Karpas-422 (cell line): ENCODE data around the gene CCSER1. TPM values are rescaled to one million over a fixed set of nuclear protein-coding genes. Genes with fewer than 3 reads are reported as not detected.
"Not testable (repeated sequence)": the region's sequence is repeated elsewhere in the genome, so short reads cannot be mapped to it uniquely, and the experiment has no call there.

Source experiments
- DNase-seq: peaks from one replicate; pipeline ENCODE4 v3.0.0-alpha.2; 2015
- H2AFZ ChIP-seq: fragments of 200-600 bp; sonication (generic); 2 replicates; pipeline ENCODE4 v1.6.1; 2014; ENCODE audit warnings: antibody characterized with exemption, low read length, mixed read lengths
- H3K27ac ChIP-seq: fragments of 200-600 bp; sonication (generic); 2 replicates; pipeline ENCODE4 v1.5.1; 2014; ENCODE audit warnings: mild to moderate bottlenecking, low read length, moderate library complexity
- H3K27me3 ChIP-seq: fragments of 200-600 bp; sonication (generic); 2 replicates; pipeline ENCODE4 v1.6.1; 2014; ENCODE audit warnings: low read length, mixed read lengths
- H3K36me3 ChIP-seq: fragments of 200-600 bp; sonication (generic); 2 replicates; pipeline ENCODE4 v1.6.1; 2014; ENCODE audit warnings: low read length, mixed read lengths; ENCODE audit not compliant: insufficient read depth
- H3K4me1 ChIP-seq: fragments of 200-600 bp; sonication (generic); 2 replicates; pipeline ENCODE4 v1.6.1; 2014; ENCODE audit warnings: mild to moderate bottlenecking, low read length, mixed read lengths
- H3K4me2 ChIP-seq: fragments of 200-600 bp; sonication (generic); 2 replicates; pipeline ENCODE4 v1.6.1; 2014; ENCODE audit warnings: low read length, low read depth, mild to moderate bottlenecking; ENCODE audit not compliant: poor library complexity, severe bottlenecking
- H3K4me3 ChIP-seq: fragments of 200-600 bp; sonication (generic); 2 replicates; pipeline ENCODE4 v1.5.1; 2014; ENCODE audit warnings: mild to moderate bottlenecking, antibody characterized with exemption, low read length, mixed read lengths
- H3K79me2 ChIP-seq: fragments of 200-600 bp; sonication (generic); 2 replicates; pipeline ENCODE4 v1.6.1; 2014; ENCODE audit warnings: mild to moderate bottlenecking, low read length, mixed read lengths
- H3K9ac ChIP-seq: fragments of 200-600 bp; sonication (generic); 2 replicates; pipeline ENCODE4 v1.6.0; 2014; ENCODE audit warnings: low read length
- H3K9me2 ChIP-seq: fragments of 200-600 bp; sonication (generic), shearing (Covaris generic); replicated peaks from 2 replicates; pipeline ENCODE4 v1.6.0; 2014; ENCODE audit warnings: mild to moderate bottlenecking, low read length, moderate library complexity; ENCODE audit not compliant: insufficient read depth
- H3K9me3 ChIP-seq: fragments of 300-700, 200-600 bp; sonication (generic); 2 replicates; pipeline ENCODE4 v1.6.1; 2014; ENCODE audit warnings: low read length, mixed read lengths
- H4K20me1 ChIP-seq: fragments of 200-600 bp; sonication (generic); 2 replicates; pipeline ENCODE4 v1.6.1; 2014; ENCODE audit warnings: mild to moderate bottlenecking, antibody characterized with exemption, low read length, low read depth; ENCODE audit not compliant: insufficient read depth
- total RNA-seq: library from RNA; depleted of rRNA; stranded (reverse); fragments of >200 nt; shearing (Covaris generic); gene quantifications from 2 replicates; pipeline ENCODE4 v1.2.3, GENCODE V29; 2014; ENCODE audit warnings: low replicate concordance

CCSER1 gene
- total RNA-seq, 1 experiment from 2014 or later = 3.6 TPM

GRCh38 chr4:90824266-90825150, 697.3 kb downstream of the CCSER1 start:
- no peak overlapping the region for H3K27ac ChIP-seq
- no peak overlapping the region for H3K4me3 ChIP-seq
- no peaks in the 10 kb centered on the region for H3K27me3 ChIP-seq
- no peak for DNase-seq
- H3K4me1 ChIP-seq = no peaks in the 10 kb centered on the region
- no peak overlapping the region for H2AFZ ChIP-seq
- H3K36me3 ChIP-seq = no peaks in the 10 kb centered on the region
- H3K9me2 ChIP-seq = no peaks in the 10 kb centered on the region
- no peak overlapping the region for H3K9ac ChIP-seq
- H4K20me1 ChIP-seq = no peaks in the 10 kb centered on the region
- no peaks in the 10 kb centered on the region; the same call in 1 of the 2 replicates for H3K9me3 ChIP-seq
- no peak overlapping the region for H3K4me2 ChIP-seq
- no peaks in the 10 kb centered on the region for H3K79me2 ChIP-seq

GRCh38 chr4:90825849-90826248, 698.7 kb downstream of the CCSER1 start:
- Histone ChIP-seq H3K27ac (no peak overlapping the region), H4K20me1 (no peaks in the 10 kb centered on the region), H3K9ac (no peak overlapping the region), H3K36me3 (no peaks in the 10 kb centered on the region), H3K9me3 (no peaks in the 10 kb centered on the region; the same call in 1 of the 2 replicates), H2AFZ (no peak overlapping the region), H3K4me1 (no peaks in the 10 kb centered on the region), H3K79me2 (no peaks in the 10 kb centered on the region), H3K9me2 (no peaks in the 10 kb centered on the region), H3K4me2 (no peak overlapping the region), H3K4me3 (no peak overlapping the region), H3K27me3 (no peaks in the 10 kb centered on the region)
- no peak for DNase-seq

- H4K20me1 ChIP-seq = no peaks in the 10 kb centered on the region
- H2AFZ ChIP-seq = no peak overlapping the region
- no peaks in the 10 kb centered on the region for H3K4me1 ChIP-seq
- H3K4me3 ChIP-seq = no peak overlapping the region
- H3K36me3 ChIP-seq = no peaks in the 10 kb centered on the region
- no peak overlapping the region for H3K4me2 ChIP-seq
- no peaks in the 10 kb centered on the region for H3K9me2 ChIP-seq
- no peaks in the 10 kb centered on the region for H3K27me3 ChIP-seq
- no peak overlapping the region for H3K9ac ChIP-seq
- no peak overlapping the region for H3K27ac ChIP-seq
- H3K9me3 ChIP-seq = no peaks in the 10 kb centered on the region; the same call in 1 of the 2 replicates
- H3K79me2 ChIP-seq = no peaks in the 10 kb centered on the region
- DNase-seq = no peak
Measured at GRCh38 chr4:90833706-90834105, 706.5 kb downstream of the CCSER1 start.

GRCh38 chr4:90837241-90837640, 710.0 kb downstream of the CCSER1 start:
- no peaks in the 10 kb centered on the region for H4K20me1 ChIP-seq
- no peaks in the 10 kb centered on the region for H3K27me3 ChIP-seq
- no peak overlapping the region for H3K4me2 ChIP-seq
- H3K27ac ChIP-seq = no peak overlapping the region
- no peaks in the 10 kb centered on the region for H3K36me3 ChIP-seq
- no peaks in the 10 kb centered on the region for H3K79me2 ChIP-seq
- no peaks in the 10 kb centered on the region for H3K9me2 ChIP-seq
- no peaks in the 10 kb centered on the region for H3K4me1 ChIP-seq
- DNase-seq = no peak
- H3K9me3 ChIP-seq = no peaks in the 10 kb centered on the region; the same call in 1 of the 2 replicates
- no peak overlapping the region for H2AFZ ChIP-seq
- no peak overlapping the region for H3K9ac ChIP-seq
- H3K4me3 ChIP-seq = no peak overlapping the region

- not testable (repeated sequence) for H3K36me3 ChIP-seq, H3K4me3 ChIP-seq, H3K27ac ChIP-seq, H3K9ac ChIP-seq, H3K4me2 ChIP-seq, H3K9me3 ChIP-seq, H4K20me1 ChIP-seq, H3K4me1 ChIP-seq, H3K27me3 ChIP-seq, H3K79me2 ChIP-seq, DNase-seq, H3K9me2 ChIP-seq, H2AFZ ChIP-seq
Measured at GRCh38 chr4:90838859-90839258, 711.7 kb downstream of the CCSER1 start.

GRCh38 chr4:90840291-90840690, 713.1 kb downstream of the CCSER1 start:
- Histone ChIP-seq H3K36me3 (no peaks in the 10 kb centered on the region), H2AFZ (no peak overlapping the region), H3K79me2 (no peaks in the 10 kb centered on the region), H3K9me2 (no peaks in the 10 kb centered on the region), H3K27me3 (no peaks in the 10 kb centered on the region), H3K9ac (no peak overlapping the region), H3K9me3 (no peaks in the 10 kb centered on the region; the same call in 1 of the 2 replicates), H3K4me2 (no peak overlapping the region), H4K20me1 (no peaks in the 10 kb centered on the region), H3K4me3 (no peak overlapping the region), H3K27ac (no peak overlapping the region), H3K4me1 (no peaks in the 10 kb centered on the region)
- DNase-seq = no peak

- Histone ChIP-seq H3K4me3 (no peak overlapping the region), H3K9me3 (no peaks in the 10 kb centered on the region; the same call in 1 of the 2 replicates), H3K79me2 (no peaks in the 10 kb centered on the region), H3K9ac (no peak overlapping the region), H3K4me1 (no peaks in the 10 kb centered on the region), H3K27ac (no peak overlapping the region), H3K27me3 (no peaks in the 10 kb centered on the region), H3K36me3 (no peaks in the 10 kb centered on the region), H2AFZ (no peak overlapping the region), H3K4me2 (no peak overlapping the region), H4K20me1 (no peaks in the 10 kb centered on the region), H3K9me2 (no peaks in the 10 kb centered on the region)
- no peak for DNase-seq
Measured at GRCh38 chr4:90840828-90841227, 713.6 kb downstream of the CCSER1 start.

GRCh38 chr4:90841676-90842075, 714.5 kb downstream of the CCSER1 start:
- Histone ChIP-seq H4K20me1 (no peaks in the 10 kb centered on the region), H3K9me2 (no peaks in the 10 kb centered on the region), H2AFZ (no peak overlapping the region), H3K36me3 (no peaks in the 10 kb centered on the region), H3K79me2 (no peaks in the 10 kb centered on the region), H3K27me3 (no peaks in the 10 kb centered on the region), H3K4me3 (no peak overlapping the region), H3K4me1 (no peaks in the 10 kb centered on the region), H3K9me3 (no peaks in the 10 kb centered on the region; the same call in 1 of the 2 replicates), H3K27ac (no peak overlapping the region), H3K4me2 (no peak overlapping the region), H3K9ac (no peak overlapping the region)
- no peak for DNase-seq
